SJSA1 (cell line): Measurements from ENCODE around the gene MAP1LC3A. TPM values are rescaled to one million over a fixed set of nuclear protein-coding genes. Genes with fewer than 3 reads are reported as not detected.

ENCODE experiments used
- total RNA-seq: library from RNA; depleted of rRNA; stranded (reverse); fragments of >200 nt; shearing (Covaris generic); gene quantifications from 2 replicates; pipeline ENCODE4 v1.2.3, GENCODE V29; 2014; rRNA removed

MAP1LC3A gene
- total RNA-seq, 1 experiment from 2014 or later, result 64.5 TPM

Other genes starting within 250 kb of the MAP1LC3A start
- 40.1 and 62.9 TPM in 2 replicates for gene ITCH, start 195.4 kb upstream of the MAP1LC3A start, total RNA-seq
- 147 and 190 TPM in 2 replicates for gene DYNLRB1, start 42.3 kb upstream of the MAP1LC3A start, total RNA-seq
- gene PIGU, start 118.4 kb downstream of the MAP1LC3A start, total RNA-seq, result 13.3 and 24.4 TPM in 2 replicates
- 0.88 and 2.9 TPM in 2 replicates for gene TP53INP2, start 145.6 kb downstream of the MAP1LC3A start, total RNA-seq